ENCODE results near the gene SNX24. TPM values are rescaled to one million over a fixed set of nuclear protein-coding genes. Genes with fewer than 3 reads are reported as not detected.
"Not testable (repeated sequence)": the region's sequence is repeated elsewhere in the genome, so short reads cannot be mapped to it uniquely, and the experiment has no call there.

SNX24 gene
- polyA plus RNA-seq = 10 to 100 TPM in 1 of 3 donors, 1 to 10 TPM in 2; 4.8 to 13.0 (median 5.0) TPM

DNA sequence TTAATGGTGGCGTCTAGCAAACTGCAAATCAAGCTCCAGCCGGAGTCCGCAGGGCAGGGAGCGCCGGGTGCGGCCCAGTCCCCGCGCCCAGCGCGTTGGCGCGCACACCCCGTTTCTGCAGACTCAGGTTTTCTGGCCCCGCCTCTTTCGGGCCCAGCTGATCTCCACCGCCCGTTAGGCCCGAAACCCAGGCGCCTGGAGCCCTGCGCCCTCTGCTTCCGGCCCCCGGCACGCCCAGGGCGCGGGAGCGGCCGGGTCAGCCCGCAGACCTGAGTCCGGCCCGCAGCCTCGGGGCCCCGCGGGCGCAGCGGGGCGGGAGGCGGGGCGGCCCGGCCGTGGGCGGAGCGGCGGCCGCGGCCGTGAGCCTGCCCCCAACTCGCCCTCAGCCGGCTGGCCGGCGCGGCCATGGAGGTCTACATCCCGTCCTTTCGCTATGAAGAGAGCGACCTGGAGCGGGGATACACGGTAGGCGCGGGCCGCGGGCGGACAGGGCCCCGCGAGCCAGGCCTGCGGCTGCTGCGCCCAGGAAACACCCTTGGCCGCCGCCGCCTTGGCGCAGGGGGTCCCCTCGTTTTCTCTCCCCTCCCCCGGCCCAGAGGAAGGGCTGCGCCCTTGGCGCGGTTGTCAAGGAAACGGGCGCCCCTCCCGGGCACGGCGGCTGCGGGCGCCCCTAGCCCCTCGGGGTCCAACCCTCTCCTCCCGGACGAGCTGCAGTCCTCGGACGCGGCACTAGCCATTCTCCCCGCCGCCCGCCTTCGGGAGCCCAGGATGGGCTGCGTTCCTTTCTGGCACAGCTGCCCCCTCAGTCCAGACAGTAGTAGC is at the start of gene SNX24:
Gene SNX24 (plus strand): TSS at position 385 of the 822 bp plus-strand sequence. CDS start 21 bp downstream, at position 406.
- 1% methylated on average over 51 to 92 of the region's 92 CpGs for WGBS, 3 donors

GRCh38 chr5:122805481-122805880 is 39.9 kb upstream of the SNX24 start:
- H3K27ac ChIP-seq (ENCODE audit: low read depth, low read length) = no peak overlapping the region
- 92 to 94% (median 93%) methylated on average over 2 of the region's 2 CpGs for WGBS, 3 donors

More for the DNA sequence above, at the start of gene SNX24:
- H3K27ac ChIP-seq (ENCODE audit: low read depth, low read length) = peak within 1 kb of the TSS; percentile 53

GRCh38 chr5:122810405-122810804 is 35.0 kb upstream of the SNX24 start:
- no peak overlapping the region for H3K27ac ChIP-seq (ENCODE audit: low read depth, low read length)
- 78 to 99% (median 94%) methylated on average over 2 of the region's 2 CpGs for WGBS, 3 donors

DNA sequence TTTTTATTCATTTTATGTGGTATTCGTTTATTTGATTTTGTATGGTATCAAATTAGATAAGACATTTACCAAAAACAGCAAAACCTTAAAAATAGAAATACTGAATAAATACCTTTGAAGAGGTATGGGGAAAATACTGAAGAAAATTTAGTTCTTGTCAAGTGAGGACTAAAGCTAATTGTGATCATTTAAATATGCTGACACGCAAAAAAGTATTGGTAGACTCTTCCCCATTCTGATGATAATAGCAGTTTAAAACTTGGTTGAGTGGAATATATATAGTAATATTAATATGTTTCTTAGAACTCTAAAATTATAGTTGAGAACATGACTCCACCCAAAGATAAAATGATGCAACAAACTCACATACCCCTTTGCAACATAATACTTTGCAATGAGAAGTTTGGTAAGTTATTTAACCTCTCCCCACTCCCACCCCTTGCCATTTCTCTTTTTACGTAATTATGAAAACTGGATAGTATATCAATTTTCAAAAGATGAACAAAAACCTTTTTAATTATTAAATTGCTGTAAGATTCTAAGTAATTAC is 30.1 kb upstream of the SNX24 start:
- no peak overlapping the region for H3K27ac ChIP-seq (ENCODE audit: low read depth, low read length)
- WGBS, 3 donors = 89 to 95% (median 89%) methylated on average over 3 of the region's 3 CpGs

- no peak overlapping the region for H3K27ac ChIP-seq (ENCODE audit: low read depth, low read length)
- 72 to 90% (median 88%) methylated on average over 5 of the region's 5 CpGs for WGBS, 3 donors
Observed at GRCh38 chr5:122816756-122817155, 28.7 kb upstream of the SNX24 start.

GRCh38 chr5:122831984-122832383 is 13.4 kb upstream of the SNX24 start:
- no peak overlapping the region for H3K27ac ChIP-seq (ENCODE audit: low read depth, low read length)
- 55 to 91% (median 91%) methylated on average over 1 of the region's 1 CpG for WGBS, 3 donors

DNA sequence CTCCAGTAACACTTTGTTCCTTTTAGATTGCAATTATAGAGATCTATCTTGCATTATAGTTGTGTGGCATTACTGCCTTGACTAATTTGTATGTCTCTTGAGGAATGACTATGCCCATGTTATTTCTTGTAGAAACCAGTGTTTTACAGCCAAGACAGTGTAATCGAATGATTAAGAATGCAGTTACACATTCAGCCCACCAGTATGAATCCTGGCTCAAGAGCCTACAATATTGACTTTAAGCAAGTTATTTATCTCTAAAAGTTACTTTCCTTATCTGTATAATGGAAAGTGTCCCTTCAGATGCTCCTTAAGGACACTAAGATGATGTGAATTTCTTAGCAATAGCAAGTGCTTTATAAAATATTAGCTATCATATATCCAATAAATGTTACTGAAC is 9.7 kb upstream of the SNX24 start:
- no peak overlapping the region for H3K27ac ChIP-seq (ENCODE audit: low read depth, low read length)
- 82 to 92% (median 82%) methylated on average over 1 of the region's 1 CpG for WGBS, 3 donors

DNA sequence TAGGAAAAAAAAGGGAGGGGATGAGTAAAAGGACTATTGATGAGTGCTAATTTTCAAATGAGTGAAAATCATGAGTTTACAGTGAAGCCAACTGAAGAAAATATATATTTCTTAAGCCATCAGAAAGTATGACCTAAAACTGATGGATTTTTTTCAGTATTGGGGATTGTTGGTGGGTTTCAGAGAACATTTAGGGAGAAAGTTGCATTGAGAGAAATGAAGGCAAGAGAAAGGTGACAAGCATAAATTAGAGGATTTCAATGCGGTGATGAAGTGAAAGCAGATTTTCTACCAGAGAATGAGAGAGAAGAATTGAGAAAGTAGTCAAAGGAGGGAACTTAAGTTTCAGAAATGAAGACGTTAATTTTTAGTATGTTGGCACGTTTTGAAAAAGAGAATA is 8.5 kb upstream of the SNX24 start:
- 88 to 90% (median 88%) methylated on average over 3 of the region's 3 CpGs for WGBS, 3 donors
- H3K27ac ChIP-seq (ENCODE audit: low read depth, low read length) = no peak overlapping the region

DNA sequence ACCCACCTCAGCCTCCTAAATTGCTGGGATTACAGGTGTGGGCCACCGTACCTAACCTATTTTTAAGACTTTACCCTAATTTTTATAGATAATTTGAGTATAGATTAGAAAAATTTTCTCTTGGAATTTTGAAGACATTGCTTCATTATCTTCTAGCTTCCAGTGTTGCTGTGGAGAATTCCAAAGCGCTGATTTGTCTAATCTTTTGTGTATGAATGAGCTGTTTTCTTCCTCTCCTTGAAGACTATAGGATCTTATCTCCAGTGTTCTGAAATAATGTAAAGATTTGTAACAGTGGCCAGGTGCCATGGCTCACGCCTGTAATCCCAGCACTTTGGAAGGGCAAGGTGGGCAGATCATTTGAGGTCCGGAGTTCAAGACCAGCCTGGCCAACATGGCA is 5.7 kb upstream of the SNX24 start:
- no peak overlapping the region for H3K27ac ChIP-seq (ENCODE audit: low read depth, low read length)
- 94 to 96% (median 95%) methylated on average over 4 of the region's 4 CpGs for whole genome bisulfite sequencing, 3 donors

DNA sequence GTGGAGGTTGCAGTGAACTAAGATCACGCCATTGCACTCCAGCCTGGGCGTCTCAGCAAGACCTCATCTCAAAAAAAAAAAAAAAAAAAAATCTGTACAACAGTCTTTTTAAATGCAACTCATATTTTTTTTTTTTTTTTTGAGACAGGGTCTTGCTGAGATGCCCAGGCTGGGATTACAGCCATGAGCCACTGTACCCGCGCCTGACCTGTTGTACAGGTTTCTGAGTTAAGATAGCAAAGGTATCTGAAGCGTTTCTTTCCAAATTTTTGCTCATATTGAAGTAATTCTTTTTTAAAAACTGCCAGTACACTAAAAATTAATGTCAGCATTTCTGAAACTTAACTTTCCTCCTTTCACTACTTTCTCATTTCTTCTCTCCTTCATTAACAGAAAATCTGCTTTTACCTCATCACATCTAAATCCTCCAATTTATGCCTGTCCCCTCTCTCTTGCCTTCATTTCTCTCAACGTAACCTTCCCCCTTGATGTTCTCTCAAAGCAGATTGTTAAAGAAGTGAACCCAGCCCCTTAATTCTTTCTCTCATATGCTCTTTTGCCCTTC is 3.3 kb upstream of the SNX24 start:
- 91 to 96% (median 94%) methylated on average over 6 of the region's 6 CpGs for WGBS, 3 donors
- no peak overlapping the region for H3K27ac ChIP-seq (ENCODE audit: low read depth, low read length)

DNA sequence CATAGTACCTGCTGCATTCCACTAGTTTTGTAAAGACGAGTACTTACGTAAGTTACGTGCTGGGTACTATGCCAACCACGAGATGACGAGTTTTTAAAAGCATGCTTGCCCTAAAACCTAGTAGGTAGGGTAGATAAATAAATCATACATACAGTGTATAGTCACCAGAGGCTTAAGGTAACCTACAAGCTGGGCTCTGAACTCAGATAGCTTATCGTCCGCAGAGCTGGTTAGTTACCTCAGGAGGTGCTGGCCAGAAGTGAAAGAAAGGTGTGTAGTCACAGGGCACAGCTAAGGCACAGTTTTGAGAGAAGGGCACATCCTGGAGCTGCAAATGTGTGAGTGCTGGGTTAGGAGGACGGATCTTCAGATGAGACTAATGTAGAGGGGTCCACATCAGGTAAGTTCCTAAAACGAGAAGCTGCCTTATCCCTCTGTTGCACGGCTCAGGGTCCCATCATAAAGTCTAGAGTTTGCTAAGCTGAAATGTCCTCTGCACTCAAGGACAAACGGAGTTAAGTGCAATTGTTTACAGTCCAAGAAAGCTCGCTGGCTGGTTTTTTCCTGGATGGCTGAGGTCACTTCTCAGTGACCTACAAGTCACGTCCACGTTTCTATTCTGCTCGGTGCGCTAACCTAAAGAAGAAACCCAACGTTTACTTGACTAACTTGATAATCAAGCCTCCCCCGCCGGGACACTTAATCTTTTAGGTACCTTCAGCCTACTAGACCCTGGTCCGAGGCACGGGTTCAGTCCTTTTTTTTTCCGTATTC is 1.1 kb upstream of the SNX24 start:
- no peak overlapping the region for H3K27ac ChIP-seq (ENCODE audit: low read depth, low read length)
- 25 to 36% (median 35%) methylated on average over 22 of the region's 22 CpGs for WGBS, 3 donors

DNA sequence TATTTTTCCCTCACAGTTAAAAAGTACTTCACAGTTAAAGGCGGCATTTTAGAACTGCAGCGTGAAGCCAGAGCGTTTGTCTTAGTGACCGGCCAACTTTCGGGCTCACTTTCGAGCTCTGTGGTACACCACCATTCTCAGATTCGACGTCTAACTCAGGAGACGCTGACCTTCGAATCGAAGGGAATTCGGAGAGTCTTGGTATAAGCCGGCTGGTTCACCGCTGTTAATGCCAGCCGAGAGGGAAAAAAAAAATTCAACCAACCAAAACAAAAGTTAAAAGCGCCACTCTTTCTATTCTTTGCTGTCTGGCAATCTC is 544 bp upstream of the SNX24 start:
- 1% methylated on average over 16 of the region's 16 CpGs for WGBS, 3 donors
- no peak overlapping the region for H3K27ac ChIP-seq (ENCODE audit: low read depth, low read length)

- no peak overlapping the region for H3K27ac ChIP-seq (ENCODE audit: low read depth, low read length)
- WGBS, 3 donors = 1 to 8% (median 4%) methylated on average over 6 of the region's 6 CpGs
Observed at GRCh38 chr5:122846051-122846550, 688 bp downstream of the SNX24 start.

DNA sequence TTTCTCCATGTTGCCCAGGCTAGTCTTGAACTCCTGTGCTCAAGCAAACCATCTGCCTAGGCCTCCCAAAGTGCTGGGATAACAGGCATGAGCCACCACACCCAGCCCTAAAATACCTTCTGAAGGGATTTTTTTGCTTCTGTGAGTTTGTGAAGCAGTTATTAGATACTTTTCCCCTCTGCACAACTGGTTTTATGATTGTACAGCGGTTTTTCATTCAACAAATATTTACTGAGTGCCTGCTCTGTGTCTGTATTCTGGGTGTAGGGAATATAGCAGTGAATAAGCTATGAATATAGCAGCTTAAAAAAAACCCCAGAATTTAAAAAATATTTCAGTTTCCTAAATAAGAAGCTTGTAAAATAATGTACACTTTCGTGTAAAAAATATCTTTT is 2.3 kb downstream of the SNX24 start:
- no peak overlapping the region for H3K27ac ChIP-seq (ENCODE audit: low read depth, low read length)
- 87 to 94% (median 90%) methylated on average over 2 of the region's 2 CpGs for WGBS, 3 donors

DNA sequence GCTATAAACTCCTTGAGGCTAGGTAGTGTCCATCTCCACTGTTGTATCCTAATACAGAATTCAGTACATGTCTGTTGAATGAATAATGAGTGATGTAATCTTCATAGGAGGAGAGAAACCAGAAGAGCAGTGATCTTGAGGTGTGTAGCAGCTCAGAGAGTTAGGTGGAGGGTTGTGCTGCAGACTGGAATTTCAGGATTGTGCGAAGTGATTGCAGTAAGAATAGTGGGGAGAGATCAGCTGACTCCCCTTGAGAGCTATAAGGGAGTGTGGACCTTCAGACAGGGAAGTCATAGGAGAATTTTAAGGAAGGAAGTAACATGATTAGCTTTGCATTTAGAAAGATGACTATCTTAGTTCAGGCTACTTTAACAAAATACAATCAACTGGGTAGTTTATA is 4.4 kb downstream of the SNX24 start:
- 59 to 93% (median 72%) methylated on average over 1 of the region's 1 CpG for WGBS, 3 donors
- no peak overlapping the region for H3K27ac ChIP-seq (ENCODE audit: low read depth, low read length)

GRCh38 chr5:122857538-122857937 is 12.1 kb downstream of the SNX24 start:
- not testable (repeated sequence) for H3K27ac ChIP-seq (ENCODE audit: low read depth, low read length)
- 88 to 96% (median 90%) methylated on average over 6 to 8 of the region's 8 CpGs for WGBS, 3 donors

GRCh38 chr5:122858451-122858850 is 13.0 kb downstream of the SNX24 start:
- WGBS, 3 donors = 71 to 80% (median 72%) methylated on average over 1 of the region's 1 CpG

GRCh38 chr5:122863240-122863639 is 17.8 kb downstream of the SNX24 start:
- 49 to 75% (median 54%) methylated on average over 2 of the region's 2 CpGs for WGBS, 3 donors
- no peak overlapping the region for H3K27ac ChIP-seq (ENCODE audit: low read depth, low read length)

More at GRCh38 chr5:122858451-122858850, 13.0 kb downstream of the SNX24 start:
- no peak overlapping the region for H3K27ac ChIP-seq (ENCODE audit: low read depth, low read length)

DNA sequence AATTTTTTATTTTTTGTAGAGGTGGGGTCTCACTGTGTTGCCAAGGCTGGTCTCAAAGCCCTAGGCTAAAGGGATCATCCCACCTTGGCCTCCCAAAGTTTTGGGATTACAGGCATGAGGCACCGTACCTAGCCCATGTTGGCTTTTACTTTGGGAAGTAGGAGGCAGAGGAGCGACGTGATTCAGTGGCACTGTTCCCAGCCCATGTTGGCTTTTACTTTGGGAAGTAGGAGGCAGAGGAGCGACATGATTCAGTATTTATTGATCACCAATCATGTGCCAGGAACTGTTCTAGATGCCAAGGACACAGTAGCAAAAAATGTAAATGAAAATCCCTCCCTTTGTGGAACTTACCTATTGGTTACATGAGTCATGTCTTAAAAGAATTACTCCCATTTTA is 18.3 kb downstream of the SNX24 start:
- no peak overlapping the region for H3K27ac ChIP-seq (ENCODE audit: low read depth, low read length)
- 53 to 96% (median 95%) methylated on average over 4 of the region's 4 CpGs for WGBS, 3 donors
